IMR-90 (cell line): ENCODE measurements around the gene AK2. TPM values are rescaled to one million over a fixed set of nuclear protein-coding genes. Genes with fewer than 3 reads are reported as not detected.
A peak's percentile ranks its signal among the peaks of the same experiment; 100 is the strongest.

ENCODE experiments used
- ATAC-seq: fragments of 200-7000 bp; cut with Tn5 transposase; 2 replicates; pipeline ENCODE4 v1.9.1; 2020; ENCODE audit warnings: low read depth, mild to moderate bottlenecking, moderate library complexity
- BruUV-seq: library from RNA; stranded (reverse); fragments of 400-500 nt; replicated peaks from 2 replicates; lab custom pipeline; 2021; lab: Mats Ljungman, UMichigan
- CTCF ChIA-PET: fragments of 300-600 bp; formaldehyde crosslinking; extraction: SDS; loops from one replicate; lab custom pipeline; 2021; ENCODE audit warnings: antibody characterized with exemption; lab: Yijun Ruan, JAX
- POLR2A ChIA-PET: fragments of 300-600 bp; sonication (Branson Sonifier 250); formaldehyde crosslinking; loops from one replicate; lab custom pipeline; 2022; ENCODE audit warnings: antibody characterized with exemption; ENCODE audit not compliant: unreplicated experiment; lab: Charles Lee
- DNase-seq: peaks from one replicate; pipeline ENCODE4 v3.0.0; 2013
- H2AFZ ChIP-seq: replicated peaks from 2 replicates; pipeline ENCODE3; 2013; ENCODE audit warnings: low read length, mild to moderate bottlenecking; ENCODE audit not compliant: poor library complexity
- H2AK5ac ChIP-seq: 2 replicates; pipeline ENCODE4 v1.6.1; 2013; ENCODE audit warnings: low read depth, low read length, inconsistent platforms
- H2AK9ac ChIP-seq: replicated peaks from 2 replicates; pipeline ENCODE3; 2013; ENCODE audit warnings: mild to moderate bottlenecking, low read depth, low read length, moderate library complexity; ENCODE audit not compliant: poor library complexity
- H2BK120ac ChIP-seq: 2 replicates; pipeline ENCODE4 v1.6.1; 2013; ENCODE audit warnings: low read depth, low read length, inconsistent platforms
- H2BK15ac ChIP-seq: 3 replicates; pipeline ENCODE4 v1.6.1; 2013; ENCODE audit warnings: low read depth, low read length, inconsistent platforms
- H2BK20ac ChIP-seq: 2 replicates; pipeline ENCODE4 v1.6.1; 2013; ENCODE audit warnings: low read depth, mild to moderate bottlenecking, inconsistent platforms, low read length, moderate library complexity
- H2BK5ac ChIP-seq: 2 replicates; pipeline ENCODE4 v1.6.1; 2013; ENCODE audit warnings: mild to moderate bottlenecking, low read depth, low read length, inconsistent platforms; ENCODE audit not compliant: poor library complexity, severe bottlenecking
- H3K14ac ChIP-seq: replicated peaks from 2 replicates; pipeline ENCODE4 v1.6.1; 2013; ENCODE audit warnings: low read depth, low read length, inconsistent platforms
- H3K18ac ChIP-seq: 2 replicates; pipeline ENCODE4 v1.6.1; 2013; ENCODE audit warnings: low read depth, low read length, control low read depth
- H3K23ac ChIP-seq: 2 replicates; pipeline ENCODE4 v1.6.1; 2013; ENCODE audit warnings: low read depth, low read length, inconsistent platforms
- H3K27ac ChIP-seq: 2 replicates; pipeline ENCODE4 v1.5.1; 2013; ENCODE audit warnings: mild to moderate bottlenecking, control low read depth, low read length; ENCODE audit not compliant: insufficient read depth
- H3K27me3 ChIP-seq: 2 replicates; pipeline ENCODE4 v1.6.1; 2013; ENCODE audit warnings: low read length; ENCODE audit not compliant: control insufficient read depth, insufficient read depth
- H3K36me3 ChIP-seq: 2 replicates; pipeline ENCODE4 v1.6.1; 2013; ENCODE audit warnings: low read length, mixed read lengths; ENCODE audit not compliant: control insufficient read depth, insufficient read depth
- H3K4ac ChIP-seq: 2 replicates; pipeline ENCODE4 v1.6.1; 2013; ENCODE audit warnings: low read depth, low read length, inconsistent platforms
- H3K4me1 ChIP-seq: 2 replicates; pipeline ENCODE4 v1.6.1; 2013; ENCODE audit warnings: low read length, mixed read lengths; ENCODE audit not compliant: control insufficient read depth, insufficient read depth
- H3K4me2 ChIP-seq: 2 replicates; pipeline ENCODE4 v1.6.1; 2013; ENCODE audit warnings: low read depth, mild to moderate bottlenecking, control low read depth, low read length, moderate library complexity
- H3K4me3 ChIP-seq: 2 replicates; pipeline ENCODE4 v1.5.1; 2013; ENCODE audit warnings: low read depth, mild to moderate bottlenecking, control low read depth, low read length, moderate library complexity; ENCODE audit not compliant: insufficient read depth
- H3K56ac ChIP-seq: 2 replicates; pipeline ENCODE4 v1.6.1; 2013; ENCODE audit warnings: low read length, inconsistent platforms; ENCODE audit not compliant: insufficient read depth; ENCODE audit errors: extremely low read depth
- H3K79me1 ChIP-seq, 2 experiments: 2 replicates each; pipeline ENCODE4 v1.6.1; 2013; ENCODE audit warnings: low read length in 2 of 2, inconsistent platforms in 1 of 2, low read depth in 1 of 2
- H3K9ac ChIP-seq: 2 replicates; pipeline ENCODE4 v1.6.1; 2013; ENCODE audit warnings: low read depth, low read length, control low read depth
- H3K9me1 ChIP-seq: 2 replicates; pipeline ENCODE4 v1.6.1; 2013; ENCODE audit warnings: low read length, inconsistent platforms; ENCODE audit not compliant: insufficient read depth
- H3K9me3 ChIP-seq: 2 replicates; pipeline ENCODE4 v1.6.1; 2013; ENCODE audit warnings: low read length; ENCODE audit not compliant: control insufficient read depth, insufficient read depth
- H4K20me1 ChIP-seq: 2 replicates; pipeline ENCODE4 v1.6.1; 2013; ENCODE audit warnings: low read length, inconsistent platforms; ENCODE audit not compliant: insufficient read depth
- H4K5ac ChIP-seq: 2 replicates; pipeline ENCODE4 v1.6.1; 2013; ENCODE audit warnings: mild to moderate bottlenecking, low read depth, low read length, control low read depth
- H4K8ac ChIP-seq, 2 experiments: 2 replicates each; pipeline ENCODE4 v1.6.1; 2013; ENCODE audit warnings: low read depth in 2 of 2, low read length in 2 of 2, control low read depth in 1 of 2, inconsistent platforms in 1 of 2
- H4K91ac ChIP-seq: 2 replicates; pipeline ENCODE4 v1.6.1; 2013; ENCODE audit warnings: low read depth, low read length, inconsistent platforms; ENCODE audit not compliant: insufficient read depth
- BHLHE40 ChIP-seq: fragments of 150-350 bp; IDR thresholded peaks from 2 replicates; pipeline ENCODE4 v1.6.1; 2016; ENCODE audit warnings: mild to moderate bottlenecking, low read depth, low read length
- CEBPB ChIP-seq: IDR thresholded peaks from 2 replicates; pipeline ENCODE4 v1.6.1; 2012; ENCODE audit warnings: low read depth, low read length, improper control_type of control experiment
- CHD1 ChIP-seq: IDR thresholded peaks from 2 replicates; pipeline ENCODE4 v1.6.1; 2012; ENCODE audit warnings: low read depth, low read length, improper control_type of control experiment
- CTCF ChIP-seq: conservative IDR thresholded peaks from 2 replicates; pipeline ENCODE4 v1.5.1; 2012; ENCODE audit warnings: mild to moderate bottlenecking, low read depth, low read length, improper control_type of control experiment
- MAFK ChIP-seq: IDR thresholded peaks from 2 replicates; pipeline ENCODE4 v1.6.1; 2012; ENCODE audit warnings: low read depth, low read length, improper control_type of control experiment
- MAZ ChIP-seq: IDR thresholded peaks from 2 replicates; pipeline ENCODE4 v1.6.1; 2012; ENCODE audit warnings: low read depth, mild to moderate bottlenecking, low read length, improper control_type of control experiment, moderate library complexity, borderline replicate concordance
- MXI1 ChIP-seq: IDR thresholded peaks from 2 replicates; pipeline ENCODE4 v1.6.1; 2012; ENCODE audit warnings: low read depth, mild to moderate bottlenecking, low read length, moderate library complexity, borderline replicate concordance
- NFE2L2 ChIP-seq: fragments of 150-350 bp; IDR thresholded peaks from 2 replicates; pipeline ENCODE4 v1.6.1; 2016; ENCODE audit warnings: low read depth, mild to moderate bottlenecking, low read length
- POLR2A ChIP-seq: IDR thresholded peaks from 2 replicates; pipeline ENCODE4 v1.6.1; 2012; ENCODE audit warnings: mild to moderate bottlenecking, low read depth, low read length
- RAD21 ChIP-seq: IDR thresholded peaks from 2 replicates; pipeline ENCODE4 v1.6.1; 2012; ENCODE audit warnings: low read length, improper control_type of control experiment
- RFX5 ChIP-seq: IDR thresholded peaks from 2 replicates; pipeline ENCODE4 v1.8.0; 2012; ENCODE audit warnings: low read depth, mild to moderate bottlenecking, low read length, moderate library complexity
- SMC3 ChIP-seq: fragments of 150-350 bp; IDR thresholded peaks from 2 replicates; pipeline ENCODE4 v1.6.1; 2016; ENCODE audit warnings: low read depth, mild to moderate bottlenecking, antibody characterized with exemption, low read length, moderate library complexity
- WGBS, 2 experiments: methylation state at CpG; one replicate each; pipeline versions ENCODE4 v1.1.5 to v1.1.7; 2013; ENCODE audit warnings: missing lambda C conversion rate in 2 of 2; ENCODE audit not compliant: insufficient read length in 1 of 2; ENCODE audit errors: extremely low coverage in 2 of 2; 5-methylcytosine and 5-hydroxymethylcytosine counted together
- dilution Hi-C: fragments of 300-500 bp; cut with HindIII; formaldehyde crosslinking; loops from one replicate; pipeline ENCODE4 v1.14.3; 2018; ENCODE audit warnings: low sequenced_read_pairs; ENCODE audit not compliant: unreplicated experiment
- in situ Hi-C: fragments of 300-500 bp; cut with MboI; formaldehyde crosslinking; loops from 3 replicates; pipeline ENCODE4 v1.14.3; 2019; ENCODE audit warnings: low sequenced_read_pairs, inconsistent platforms, mixed read lengths
- intact Hi-C: fragments of 100-400 bp; cut with micrococcal nuclease; formaldehyde crosslinking; loops from 2 replicates; pipeline ENCODE4 v1.10.0; 2022
- polyA plus RNA-seq, 3 experiments: library from polyadenylated mRNA; depleted of rRNA; stranded (reverse); fragments of >200 nt; gene quantifications; 2 replicates each; pipeline ENCODE4 v1.2.3, GENCODE V29; 2012; ENCODE audit warnings: low replicate concordance in 1 of 3
- total RNA-seq: library from RNA; depleted of rRNA; stranded (reverse); fragments of >200 nt; gene quantifications from 2 replicates; pipeline ENCODE4 v1.2.3, GENCODE V29; 2012
- TF ChIP-seq, protein P1 (sequence below): fragments of 150-350 bp; IDR thresholded peaks from 2 replicates; pipeline ENCODE4 v1.6.1; 2016; ENCODE audit warnings: low read depth, mild to moderate bottlenecking, low read length, moderate library complexity, borderline replicate concordance

The AK2 gene
- total and polyA plus RNA-seq, 2 of the 4 experiments (the other 2 are of a cell fraction) = 118 to 203 TPM

- no peak overlapping the region for H3K27ac ChIP-seq
- H2BK120ac ChIP-seq = no peak overlapping the region
- no peak overlapping the region for H3K18ac ChIP-seq
- no peak overlapping the region for H3K4me3 ChIP-seq
- H2BK20ac ChIP-seq = no peak overlapping the region
- no peaks in the 10 kb centered on the region for H3K9me3 ChIP-seq
- no peak overlapping the region for H2AFZ ChIP-seq
- TF ChIP-seq MXI1 (no peak), CEBPB (no peak), CTCF (no peak), MAZ (no peak), RFX5 (no peak), POLR2A (no peak), NFE2L2 (no peak), MAFK (no peak), CHD1 (no peak), BHLHE40 (no peak), SMC3 (no peak), RAD21 (no peak)
- TF ChIP-seq, protein P1, sequence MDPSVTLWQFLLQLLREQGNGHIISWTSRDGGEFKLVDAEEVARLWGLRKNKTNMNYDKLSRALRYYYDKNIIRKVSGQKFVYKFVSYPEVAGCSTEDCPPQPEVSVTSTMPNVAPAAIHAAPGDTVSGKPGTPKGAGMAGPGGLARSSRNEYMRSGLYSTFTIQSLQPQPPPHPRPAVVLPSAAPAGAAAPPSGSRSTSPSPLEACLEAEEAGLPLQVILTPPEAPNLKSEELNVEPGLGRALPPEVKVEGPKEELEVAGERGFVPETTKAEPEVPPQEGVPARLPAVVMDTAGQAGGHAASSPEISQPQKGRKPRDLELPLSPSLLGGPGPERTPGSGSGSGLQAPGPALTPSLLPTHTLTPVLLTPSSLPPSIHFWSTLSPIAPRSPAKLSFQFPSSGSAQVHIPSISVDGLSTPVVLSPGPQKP = no peak
- peaks cover 27% of the 10 kb centered on the region for H4K20me1 ChIP-seq
- no peak overlapping the region for H4K8ac ChIP-seq
- 100% methylated on average over 1 of the region's 8 CpGs; no CpG with 5 or more reads in 1 of the 2 experiments for WGBS, 2 experiments
- H3K23ac ChIP-seq = peak overlapping the region; percentile 22; the same call in 1 of the 2 replicates
- H4K91ac ChIP-seq = no peak overlapping the region
- H3K4me2 ChIP-seq = no peak overlapping the region
- peaks cover 11% of the 10 kb centered on the region for H3K9me1 ChIP-seq
- peaks cover 10% of the 10 kb centered on the region for H3K4me1 ChIP-seq
- H4K5ac ChIP-seq = no peak overlapping the region
- H3K14ac ChIP-seq = no peak overlapping the region
- no peak overlapping the region for H2AK9ac ChIP-seq
- H3K79me1 ChIP-seq = peaks cover 28 to 47% of the 10 kb centered on the region in 2 experiments
- intact Hi-C loops (no loop called here), in situ Hi-C loops (no loop called here), dilution Hi-C loops (no loop called here)
- no peaks in the 10 kb centered on the region for H3K36me3 ChIP-seq
- no peak for DNase-seq
- H3K56ac ChIP-seq = no peak overlapping the region
- no peaks in the 10 kb centered on the region for H3K27me3 ChIP-seq
- no peak for ATAC-seq
- H2BK5ac ChIP-seq = no peak overlapping the region
- no peak overlapping the region for H2AK5ac ChIP-seq
- no peak overlapping the region for H3K4ac ChIP-seq
- ChIA-PET CTCF (no interaction called here), POLR2A (no interaction called here)
- no TSS peak for BruUV-seq
- no peak overlapping the region for H3K9ac ChIP-seq
- no peak overlapping the region for H2BK15ac ChIP-seq
Measured at GRCh38 chr1:32960819-32961355, 75.8 kb downstream of the AK2 start.
